ENCODE measurements around the gene MCM3AP.
"Not testable (repeated sequence)": the region's sequence is repeated elsewhere in the genome, so short reads cannot be mapped to it uniquely, and the experiment has no call there.

Gene MCM3AP

DNA sequence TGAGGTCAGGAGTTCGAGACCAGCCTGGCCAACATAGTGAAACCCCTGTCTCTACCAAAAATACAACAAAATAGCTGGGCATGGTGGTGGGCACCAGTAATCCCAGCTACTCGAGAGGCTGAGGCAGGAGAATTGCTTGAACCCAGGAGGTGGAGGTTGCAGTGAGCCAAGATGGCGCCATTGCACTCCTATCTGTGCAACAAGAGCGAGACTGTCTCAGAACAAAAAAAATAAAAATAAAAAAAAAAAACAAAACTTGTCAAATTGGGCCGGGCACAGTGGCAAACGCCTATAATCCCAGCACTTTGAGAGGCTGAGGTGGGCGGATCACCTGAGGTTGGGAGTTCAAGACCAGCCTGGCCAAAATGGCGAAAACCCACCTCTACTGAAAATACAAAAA, 24.8 kb upstream of the MCM3AP start:
- not testable (repeated sequence) for DNase-seq

DNA sequence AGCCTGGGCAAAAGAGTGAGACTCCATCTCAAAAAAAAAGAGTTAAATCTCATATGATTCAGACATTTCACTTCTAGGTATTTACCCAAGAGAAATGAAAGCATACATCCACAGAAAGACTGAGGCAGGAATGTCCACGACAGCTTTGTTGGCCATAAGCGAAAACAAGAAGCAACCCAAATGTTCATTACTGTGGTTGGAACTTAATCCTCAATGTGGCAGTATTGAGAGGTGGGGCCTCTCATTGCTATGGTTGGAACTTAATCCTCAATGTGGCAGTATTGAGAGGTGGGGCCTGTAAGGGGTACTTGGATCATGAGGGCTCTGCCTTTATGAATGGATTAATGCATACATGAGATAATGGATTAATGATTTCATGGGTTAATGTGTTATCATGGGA, 23.0 kb upstream of the MCM3AP start:
- no peak for DNase-seq

DNA sequence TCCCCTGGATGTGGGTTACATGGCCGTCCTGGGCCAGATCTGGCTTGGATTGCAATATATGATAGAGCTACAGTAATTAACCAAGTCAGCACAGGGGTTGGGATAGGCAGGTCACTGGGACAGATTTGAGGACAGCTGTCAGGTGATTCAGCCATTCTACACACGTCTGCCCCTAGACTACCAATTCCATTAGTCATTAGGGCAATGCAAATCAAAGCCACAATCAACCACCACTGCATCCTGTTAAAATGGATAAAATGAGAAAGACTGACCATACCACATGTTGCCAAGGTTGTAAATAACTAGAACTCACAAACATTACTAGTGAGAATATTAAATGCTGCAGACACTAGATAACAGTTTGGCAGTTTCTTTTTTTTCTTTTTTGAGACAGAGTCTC, 22.2 kb upstream of the MCM3AP start:
- DNase-seq = peak; percentile 43

GRCh38 chr21:46304955-46305354, 19.5 kb upstream of the MCM3AP start:
- no peak for DNase-seq

GRCh38 chr21:46304437-46304836, 19.0 kb upstream of the MCM3AP start:
- DNase-seq = no peak

- no peak for DNase-seq
Observed at GRCh38 chr21:46301759-46302158, 16.3 kb upstream of the MCM3AP start.

DNA sequence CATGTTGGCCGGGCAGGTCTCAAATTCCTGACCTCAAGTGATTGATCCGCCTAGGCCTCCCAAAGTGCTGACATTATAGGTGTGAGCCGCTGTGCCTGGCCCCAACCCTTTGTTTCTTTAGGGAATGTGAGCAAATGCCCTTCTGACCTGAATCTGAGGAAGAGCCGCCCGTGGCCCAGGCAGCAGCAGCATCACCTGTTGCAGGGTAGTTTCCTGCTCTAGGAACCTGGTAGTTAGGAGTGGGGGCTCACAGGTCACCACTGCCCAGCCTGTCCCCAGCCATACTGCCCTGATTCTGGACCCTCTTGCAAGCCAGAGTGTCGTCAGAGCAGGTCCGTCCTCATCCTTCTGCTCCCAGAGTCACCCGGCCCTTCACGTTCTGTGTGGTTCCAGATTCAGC, 13.8 kb upstream of the MCM3AP start:
- DNase-seq = no peak

GRCh38 chr21:46297338-46298271, 12.2 kb upstream of the MCM3AP start:
- DNase-seq = peak; percentile 38

DNA sequence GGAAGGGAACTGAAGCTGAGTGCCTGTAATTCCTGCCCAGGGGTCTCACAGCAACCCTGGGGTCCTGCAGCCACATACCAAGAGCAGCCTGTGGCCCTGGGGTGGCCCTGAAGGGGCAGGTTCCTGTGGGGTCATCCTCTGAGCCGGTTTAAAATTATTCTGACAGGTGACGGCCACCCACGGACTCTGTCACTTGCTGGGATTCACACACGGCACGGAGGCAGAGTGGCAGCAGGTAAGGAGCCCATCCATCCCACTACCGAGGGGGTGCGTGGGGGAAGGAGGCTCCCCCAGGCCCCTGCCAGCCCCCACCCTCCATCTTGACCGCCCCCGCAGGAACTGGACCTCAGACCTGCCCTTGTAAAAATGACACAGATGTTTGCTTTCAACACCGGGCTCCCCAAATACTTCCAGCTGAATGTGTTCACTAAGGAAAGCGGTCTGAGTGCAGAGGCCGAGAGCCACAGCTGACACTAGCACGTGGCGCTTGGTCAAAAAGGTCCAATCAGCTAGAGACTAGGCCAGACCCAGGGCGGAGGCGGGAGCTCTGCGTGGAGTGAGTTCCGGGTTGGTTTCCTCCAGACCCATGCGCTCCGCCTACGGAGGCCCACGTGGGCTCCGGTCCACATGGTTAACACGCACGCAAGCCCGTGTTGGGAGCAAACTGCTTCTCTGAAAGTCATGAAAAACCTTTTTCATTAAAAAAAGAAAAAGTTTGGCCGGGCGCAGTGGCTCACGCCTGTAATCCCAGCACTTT, 10.8 kb upstream of the MCM3AP start:
- peak; percentile 90 for DNase-seq

GRCh38 chr21:46295177-46295770, 9.9 kb upstream of the MCM3AP start:
- DNase-seq = peak; percentile 84

DNA sequence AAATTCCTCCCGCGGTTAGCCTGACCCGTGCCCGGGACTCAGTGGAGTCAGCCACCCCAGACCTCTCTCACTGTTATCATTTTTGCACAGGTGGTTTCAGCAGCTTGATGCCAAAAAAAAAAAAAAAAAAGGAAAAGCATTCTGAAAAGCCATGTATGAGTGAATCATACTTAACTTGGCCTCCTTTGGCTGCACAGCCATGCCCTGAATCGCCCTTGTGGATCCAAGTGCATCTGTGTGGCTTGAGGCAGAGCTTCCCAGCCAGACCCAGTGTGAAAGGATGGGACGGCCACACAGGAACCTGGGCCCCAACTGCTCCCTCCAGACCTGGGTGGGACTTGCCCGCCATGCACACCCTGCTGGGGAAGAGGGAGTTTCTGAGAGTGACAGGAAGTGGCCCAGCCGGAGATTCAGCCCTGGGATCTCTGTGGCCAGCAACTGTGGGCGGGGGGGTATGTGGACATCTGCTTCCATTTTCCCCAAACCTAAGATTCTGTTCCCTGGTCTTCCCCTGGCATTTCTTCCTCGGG, 9.3 kb upstream of the MCM3AP start:
- peak; percentile 66 for DNase-seq

DNA sequence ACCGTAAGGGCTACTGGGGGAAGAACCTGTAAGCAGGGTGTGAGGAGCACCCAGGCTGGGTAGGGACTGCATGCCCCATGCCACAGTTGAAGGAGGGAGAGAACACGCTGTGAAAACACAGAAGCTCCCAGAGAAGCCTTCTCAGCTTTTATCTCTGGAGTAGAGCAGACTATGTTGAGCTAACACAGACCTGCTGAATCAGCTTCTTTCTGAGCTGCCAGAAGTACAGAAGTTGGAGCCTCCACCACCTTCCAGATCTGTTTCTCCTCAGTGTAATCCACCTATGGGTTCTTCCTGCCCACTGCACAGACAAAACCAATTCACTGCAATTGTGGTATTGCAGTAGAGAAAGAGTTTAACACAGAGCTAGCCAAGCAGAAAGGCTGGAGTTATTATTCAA, 6.2 kb upstream of the MCM3AP start:
- DNase-seq = no peak

GRCh38 chr21:46289655-46290179, 4.3 kb upstream of the MCM3AP start:
- DNase-seq = no peak

GRCh38 chr21:46287541-46287940, 2.1 kb upstream of the MCM3AP start:
- DNase-seq = no peak

DNA sequence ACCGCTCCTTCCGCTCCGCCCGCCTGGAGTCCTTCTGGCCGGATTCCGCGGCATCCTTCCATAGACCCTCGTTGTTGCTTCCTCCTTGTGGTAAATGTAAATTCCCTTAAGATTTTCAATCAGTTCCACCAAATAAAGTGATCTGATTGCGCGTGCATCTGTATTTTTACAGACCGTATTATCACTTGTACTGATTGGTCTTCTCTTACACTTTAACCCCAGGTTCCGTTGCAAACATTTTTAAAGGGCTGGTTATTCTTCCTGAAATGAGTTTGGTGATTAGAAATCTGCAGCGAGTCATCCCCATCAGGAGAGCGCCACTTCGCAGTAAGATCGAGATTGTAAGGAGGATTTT, 1.2 kb upstream of the MCM3AP start:
- DNase-seq = no peak

DNA sequence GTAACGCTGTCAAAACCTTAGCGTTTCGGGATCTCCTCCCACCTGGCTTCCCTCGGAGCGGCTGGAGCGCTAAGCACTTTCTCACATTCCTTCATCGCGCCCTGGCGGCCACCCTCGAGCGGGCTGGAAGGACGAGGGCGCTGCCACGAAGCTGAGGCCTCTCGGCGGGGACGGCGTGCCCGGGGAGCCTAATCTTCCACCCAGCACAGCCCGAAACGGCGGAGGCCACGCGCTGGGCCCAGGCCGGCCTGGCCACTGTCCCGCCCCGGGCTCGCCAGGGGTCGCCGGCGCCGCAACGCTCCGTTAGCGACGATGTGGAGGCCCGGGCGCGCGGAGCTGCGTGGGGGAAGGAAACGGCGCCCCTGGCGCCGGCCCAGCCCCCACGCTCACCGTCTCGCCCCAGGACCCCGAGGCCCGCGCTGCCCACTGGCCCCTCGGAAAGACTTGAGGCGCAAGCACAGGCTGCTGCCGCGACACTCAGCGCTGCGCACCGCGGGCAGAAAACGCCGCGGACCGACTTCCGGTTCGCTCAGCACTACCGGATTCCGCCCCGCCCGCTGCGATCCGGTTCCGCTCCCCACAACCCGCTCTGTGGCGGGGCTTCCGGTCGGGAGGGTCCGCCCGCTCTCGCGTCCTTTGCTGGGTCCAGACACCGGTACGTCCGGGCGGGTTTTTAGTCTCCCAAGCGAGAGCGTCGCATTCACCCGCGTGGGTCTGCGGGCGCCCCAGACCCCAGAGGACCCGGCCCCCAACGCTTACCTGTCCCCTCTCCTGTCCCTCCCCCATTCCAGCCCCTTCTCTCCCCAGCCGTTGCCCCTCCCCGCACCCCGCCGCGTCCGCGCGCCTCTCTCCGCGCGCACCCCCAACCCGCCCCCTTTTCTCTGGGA, 593 bp upstream of the MCM3AP start, which contains the start of gene YBEY:
Gene YBEY, plus strand, starts transcription at position 582 of the 887 bp plus-strand sequence. CDS start 572 bp downstream, outside the sequence.
- DNase-seq = peak; percentile 94

DNA sequence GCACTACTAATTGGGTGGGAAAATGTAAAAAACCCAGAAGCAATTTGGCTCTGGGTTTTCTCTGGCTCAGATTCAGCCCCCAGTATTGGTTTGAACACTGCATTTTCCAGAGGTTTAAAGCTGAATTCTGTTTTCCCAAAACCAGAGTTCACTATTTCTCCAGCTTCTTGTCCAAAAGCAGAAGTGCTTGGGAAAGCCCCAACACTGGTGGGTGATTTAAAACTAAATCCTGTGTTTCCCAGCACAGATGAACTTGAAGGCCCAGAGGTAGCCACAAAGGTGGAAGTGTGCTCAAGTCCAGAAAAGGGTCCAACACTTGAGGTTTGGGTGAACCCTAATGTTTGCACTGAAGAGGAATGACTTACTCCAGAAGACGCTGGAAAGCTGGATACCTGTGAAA, 678 bp downstream of the MCM3AP start:
- no peak for DNase-seq

- no peak for DNase-seq
Observed at GRCh38 chr21:46284077-46284644, 1.2 kb downstream of the MCM3AP start.

DNA sequence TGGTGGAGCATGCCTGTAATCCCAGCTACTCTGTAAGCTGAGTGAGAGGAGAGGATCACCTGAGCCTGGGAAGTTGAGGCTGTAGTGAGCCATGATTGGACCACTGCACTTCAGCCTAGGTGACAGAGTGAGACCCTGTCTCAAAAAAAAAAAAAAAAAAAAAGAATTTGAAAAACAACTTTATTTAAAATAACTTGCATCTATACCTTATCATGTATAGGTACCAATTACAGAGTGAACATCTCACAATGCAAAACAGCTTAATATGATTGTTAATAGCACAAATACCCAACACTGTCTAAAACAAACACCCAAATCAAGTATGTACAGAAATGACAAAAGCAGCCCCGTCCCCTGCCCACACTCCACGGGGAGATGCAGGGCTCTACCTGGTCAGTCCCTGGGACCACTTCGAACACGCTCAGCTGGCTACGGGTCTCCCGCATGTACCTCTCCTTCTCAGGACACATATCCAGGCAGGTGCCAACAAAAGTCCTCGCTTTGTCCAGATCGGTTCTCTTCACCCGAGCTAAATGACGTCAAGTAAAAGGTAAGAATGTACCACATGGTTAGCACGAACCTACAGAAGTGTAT, 10.5 kb downstream of the MCM3AP start:
- no peak for DNase-seq

DNA sequence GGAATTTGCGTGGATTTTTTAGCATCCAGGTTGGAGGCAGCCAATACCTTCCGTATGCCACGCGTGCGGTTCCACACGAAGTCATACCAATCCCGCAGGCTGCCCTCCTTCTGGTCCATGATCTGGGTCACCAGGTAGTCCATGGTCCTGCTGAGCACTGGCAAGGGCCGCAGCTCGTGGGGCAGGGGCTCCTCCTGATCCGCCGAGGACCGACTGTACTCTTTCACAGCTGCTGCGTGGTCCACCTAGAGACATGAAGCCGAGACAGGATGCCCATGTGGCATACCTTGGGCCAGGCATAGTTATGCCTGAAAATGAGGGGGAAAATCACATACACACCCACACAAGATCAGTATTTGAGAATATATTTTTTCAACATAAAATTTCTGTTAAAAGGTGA, 12.1 kb downstream of the MCM3AP start:
- DNase-seq = no peak

GRCh38 chr21:46269466-46269865, 15.9 kb downstream of the MCM3AP start:
- DNase-seq = no peak
